Right lobe of liver (tissue), 4 donors: ENCODE data around the gene ITCH.

Experiments
- CTCF ChIP-seq, 4 donors: fragments of 200-600 bp in 3 of 4; fragments of 450-650 bp in 1 of 4; IDR thresholded peaks; one replicate each; pipeline versions ENCODE4 v1.5.1 to v1.8.0; 2016 to 2022; ENCODE audit warnings: antibody characterized with exemption in 4 of 4, mild to moderate bottlenecking in 2 of 4
- POLR2A ChIP-seq: fragments of 450-650 bp; IDR thresholded peaks from one replicate; pipeline ENCODE4 v1.6.1; 2017; ENCODE audit warnings: antibody characterized with exemption, mild to moderate bottlenecking
- donor health status: DM: no; HTN: no; CAD: no.
- donor health status: DM: no; HTN: no; CAD: no.
- donor health status: DM: no; HTN: yes; CAD: no.

- TF ChIP-seq CTCF (IDR thresholded peaks at IDR 0.05) (no peak), POLR2A (no peak)
Measured at GRCh38 chr20:34491226-34491931, 128.3 kb downstream of the ITCH start.
